Activated T-cell treated with anti-CD3 and anti-CD28 coated beads, Interleukin-2, amount 50 U/mL, for 72 hours (primary cell): Measurements from ENCODE around the gene COG4. TPM values are rescaled to one million over a fixed set of nuclear protein-coding genes. Genes with fewer than 3 reads are reported as not detected.
A peak's percentile ranks its signal among the peaks of the same experiment; 100 is the strongest.

ENCODE experiments used
- ATAC-seq, 2 donors: fragments of 150-1000 bp; cut with Tn5 transposase; replicated peaks in 1 of 2; 2 replicates each; pipeline ENCODE4 v1.10.0; 2021; ENCODE audit warnings: moderate library complexity in 2 of 2, mild to moderate bottlenecking in 1 of 2
- DNase-seq, 2 donors: peaks; one replicate each; pipeline ENCODE4 v3.0.0; 2021 to 2022; ENCODE audit warnings: mixed read lengths in 1 of 2
- H3K27ac Mint-ChIP-seq: one replicate; pipeline ENCODE4 v1.8.0; 2022; ENCODE audit warnings: mild to moderate bottlenecking, moderate library complexity, mixed read lengths
- H3K27me3 Mint-ChIP-seq: one replicate; pipeline ENCODE4 v1.8.0; 2022; ENCODE audit warnings: low read depth, mixed read lengths
- H3K36me3 Mint-ChIP-seq, 2 donors: one replicate each; pipeline ENCODE4 v1.8.0; 2022; ENCODE audit warnings: mixed read lengths in 2 of 2, mild to moderate bottlenecking in 1 of 2; ENCODE audit not compliant: insufficient read depth in 2 of 2
- H3K4me1 Mint-ChIP-seq: one replicate; pipeline ENCODE4 v1.8.0; 2022; ENCODE audit warnings: low read depth, mixed read lengths
- H3K4me3 Mint-ChIP-seq, 2 donors: one replicate each; pipeline ENCODE4 v1.8.0; 2022; ENCODE audit warnings: mild to moderate bottlenecking in 2 of 2, mixed read lengths in 2 of 2, moderate library complexity in 2 of 2
- H3K9me3 Mint-ChIP-seq, 2 donors: one replicate each; pipeline ENCODE4 v1.8.0; 2022; ENCODE audit warnings: mixed read lengths in 2 of 2
- total RNA-seq, 2 donors: library from RNA; stranded (reverse); gene quantifications; one replicate each; pipeline ENCODE4 v1.2.3, GENCODE V29; 2022

Gene COG4
- total RNA-seq, 2 donors from 2014 or later = 30.2 to 53.4 TPM

GRCh38 chr16:70484867-70485266 is 38.5 kb downstream of the COG4 start:
- Mint-ChIP-seq H3K27me3 (no peaks in the 10 kb centered on the region), H3K4me1 (peaks cover 5% of the 10 kb centered on the region), H3K36me3 (peaks cover 0 to 3% of the 10 kb centered on the region in 2 donors), H3K27ac (no peak overlapping the region), H3K4me3 (no peak overlapping the region), H3K9me3 (no peaks in the 10 kb centered on the region)
- no peak for DNase-seq
- ATAC-seq = no peak

- ATAC-seq = no peak
- H3K36me3 Mint-ChIP-seq = peaks cover 0 to 3% of the 10 kb centered on the region in 2 donors
- no peak overlapping the region for H3K4me3 Mint-ChIP-seq
- H3K27ac Mint-ChIP-seq = no peak overlapping the region
- peaks cover 12% of the 10 kb centered on the region for H3K4me1 Mint-ChIP-seq
- DNase-seq = no peak
- no peaks in the 10 kb centered on the region for H3K27me3 Mint-ChIP-seq
- no peaks in the 10 kb centered on the region for H3K9me3 Mint-ChIP-seq
Measured at GRCh38 chr16:70483426-70483825, 39.9 kb downstream of the COG4 start.

- Mint-ChIP-seq H3K27me3 (no peaks in the 10 kb centered on the region), H3K27ac (no peak overlapping the region), H3K4me1 (peaks cover 20% of the 10 kb centered on the region), H3K9me3 (no peaks in the 10 kb centered on the region), H3K36me3 (peaks cover 0 to 6% of the 10 kb centered on the region in 2 donors), H3K4me3 (no peak overlapping the region)
- no peak for DNase-seq
- no peak for ATAC-seq
Measured at GRCh38 chr16:70482624-70483023, 40.7 kb downstream of the COG4 start.

DNA sequence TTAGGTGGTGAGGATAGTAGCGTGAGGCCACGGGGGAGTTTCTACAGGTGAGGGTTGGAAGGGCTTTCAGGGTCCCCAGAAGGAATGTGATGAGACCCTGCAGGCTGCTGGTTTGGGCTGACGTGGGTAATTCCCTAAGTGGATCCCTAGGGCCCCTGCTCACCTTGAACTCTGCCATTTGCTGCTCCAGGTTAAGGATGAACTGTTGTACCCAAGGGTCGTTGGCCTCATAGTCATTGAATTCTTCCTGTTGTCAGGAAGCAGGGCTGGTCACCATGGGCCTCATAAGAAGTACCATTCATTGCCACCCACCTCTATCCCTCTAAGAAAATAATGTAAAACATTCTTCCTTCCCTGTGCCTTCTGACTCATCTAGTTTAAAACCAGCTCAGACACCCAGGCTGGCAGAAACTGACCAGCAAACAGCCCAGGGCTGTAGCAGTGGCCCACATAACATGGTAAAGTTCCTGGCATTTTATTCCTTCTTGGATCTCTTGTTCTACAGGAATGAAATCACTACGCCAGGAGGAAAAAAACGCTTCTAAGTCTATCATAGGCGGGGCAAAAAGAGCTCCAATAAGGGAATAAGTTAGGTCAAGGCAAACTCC is 41.3 kb downstream of the COG4 start:
- no peak for DNase-seq
- Mint-ChIP-seq H3K4me3 (no peak overlapping the region), H3K36me3 (peaks cover 0 to 6% of the 10 kb centered on the region in 2 donors), H3K4me1 (peaks cover 26% of the 10 kb centered on the region), H3K27me3 (no peaks in the 10 kb centered on the region), H3K27ac (no peak overlapping the region), H3K9me3 (no peaks in the 10 kb centered on the region)
- ATAC-seq = no peak

DNA sequence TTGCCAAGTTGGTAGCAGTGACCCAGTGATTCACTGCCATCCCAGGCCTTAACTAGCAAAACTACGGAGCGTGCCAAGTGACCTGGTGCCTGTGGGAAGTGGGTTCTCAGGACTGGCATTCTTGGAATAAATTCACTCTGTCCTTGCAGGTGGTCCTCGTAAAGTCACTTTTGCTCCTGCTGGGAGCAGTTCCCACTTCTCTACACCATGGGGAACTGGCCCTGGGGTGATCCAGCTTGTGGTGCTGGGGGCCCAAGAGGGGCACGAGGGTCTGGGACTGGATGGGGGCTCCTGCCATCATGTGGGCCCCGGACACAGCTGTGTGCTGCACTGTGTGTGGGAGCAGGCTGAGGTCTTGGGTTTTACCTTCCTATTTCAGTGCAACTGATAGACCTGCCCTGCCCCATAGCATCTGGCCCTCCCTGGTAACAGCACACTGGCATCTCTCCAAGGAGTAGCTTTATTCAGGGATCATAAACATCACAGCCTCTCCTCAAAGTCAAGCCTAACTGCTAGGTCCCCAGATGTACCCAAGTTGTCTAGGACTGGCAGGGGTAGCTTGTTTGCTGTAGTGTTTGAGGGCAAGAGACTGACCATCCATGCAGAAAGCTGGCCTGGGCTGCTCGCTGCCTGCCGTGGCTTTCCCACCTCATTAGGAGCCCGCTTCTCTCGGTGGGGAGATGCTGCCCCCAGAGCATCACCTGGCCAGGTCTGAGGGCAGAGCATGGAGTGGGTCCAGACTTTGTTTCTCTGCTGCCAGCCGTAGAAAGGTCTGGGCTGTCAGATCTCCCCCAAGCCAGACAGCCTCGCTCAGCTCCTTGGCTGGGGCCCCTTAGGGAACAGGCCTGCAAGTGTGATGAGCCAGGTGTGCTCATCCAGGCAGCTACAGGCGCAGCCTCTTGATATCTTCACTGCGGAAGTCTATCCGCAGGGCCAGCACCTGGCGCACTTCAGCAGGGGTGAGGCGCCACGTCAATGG is 42.9 kb downstream of the COG4 start:
- no peak overlapping the region for H3K27ac Mint-ChIP-seq

DNA sequence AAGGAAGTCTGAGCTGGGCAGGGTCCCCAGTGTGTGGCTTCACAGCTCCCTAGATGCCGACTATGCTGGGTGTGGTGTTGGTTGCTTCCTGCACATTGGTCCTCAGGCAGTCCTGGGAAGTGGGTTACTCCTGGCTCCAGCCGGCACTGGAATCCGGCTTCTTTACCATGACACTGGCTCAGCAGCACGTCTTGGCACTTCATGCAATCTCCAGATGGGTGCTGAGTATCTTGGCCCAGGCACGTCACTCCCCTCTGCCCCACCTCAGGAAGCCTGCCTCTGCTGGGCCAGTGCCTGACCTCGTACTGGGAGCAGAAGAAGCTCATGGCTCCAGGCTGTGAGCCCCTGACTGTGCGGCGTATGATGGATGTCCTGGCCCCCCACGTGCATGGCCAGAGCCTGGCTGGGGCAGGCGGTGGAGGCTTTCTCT is 44.4 kb downstream of the COG4 start:
- no peak overlapping the region for H3K4me3 Mint-ChIP-seq
- no peaks in the 10 kb centered on the region for H3K9me3 Mint-ChIP-seq
- H3K27ac Mint-ChIP-seq = no peak overlapping the region
- ATAC-seq = no peak
- no peak for DNase-seq
- H3K27me3 Mint-ChIP-seq = no peaks in the 10 kb centered on the region
- H3K36me3 Mint-ChIP-seq = peaks cover 0 to 3% of the 10 kb centered on the region in 2 donors
- peaks cover 42% of the 10 kb centered on the region for H3K4me1 Mint-ChIP-seq

More for the DNA sequence above, 42.9 kb downstream of the COG4 start:
- no peaks in the 10 kb centered on the region for H3K27me3 Mint-ChIP-seq
- H3K4me1 Mint-ChIP-seq = peaks cover 42% of the 10 kb centered on the region
- no peaks in the 10 kb centered on the region for H3K9me3 Mint-ChIP-seq
- ATAC-seq (no peak), DNase-seq (no peak)
- no peak overlapping the region for H3K4me3 Mint-ChIP-seq
- peaks cover 0 to 3% of the 10 kb centered on the region in 2 donors for H3K36me3 Mint-ChIP-seq

- Mint-ChIP-seq H3K4me1 (peaks cover 42% of the 10 kb centered on the region), H3K9me3 (no peaks in the 10 kb centered on the region), H3K27me3 (no peaks in the 10 kb centered on the region), H3K27ac (peak overlapping the region; percentile 24), H3K36me3 (peaks cover 0 to 3% of the 10 kb centered on the region in 2 donors), H3K4me3 (no peak overlapping the region)
- DNase-seq = no peak
- no peak for ATAC-seq
Measured at GRCh38 chr16:70478169-70478568, 45.2 kb downstream of the COG4 start.

- Mint-ChIP-seq H3K9me3 (no peaks in the 10 kb centered on the region), H3K27ac (peak overlapping the region; percentile 81), H3K36me3 (peaks cover 0 to 3% of the 10 kb centered on the region in 2 donors), H3K27me3 (no peaks in the 10 kb centered on the region), H3K4me1 (peaks cover 37% of the 10 kb centered on the region), H3K4me3 (peak overlapping the region; percentile 59 to 70)
- ATAC-seq = peak; percentile 94 to 96
- peak; percentile 55 to 67 for DNase-seq
Measured at GRCh38 chr16:70476272-70477020, 46.9 kb downstream of the COG4 start.

DNA sequence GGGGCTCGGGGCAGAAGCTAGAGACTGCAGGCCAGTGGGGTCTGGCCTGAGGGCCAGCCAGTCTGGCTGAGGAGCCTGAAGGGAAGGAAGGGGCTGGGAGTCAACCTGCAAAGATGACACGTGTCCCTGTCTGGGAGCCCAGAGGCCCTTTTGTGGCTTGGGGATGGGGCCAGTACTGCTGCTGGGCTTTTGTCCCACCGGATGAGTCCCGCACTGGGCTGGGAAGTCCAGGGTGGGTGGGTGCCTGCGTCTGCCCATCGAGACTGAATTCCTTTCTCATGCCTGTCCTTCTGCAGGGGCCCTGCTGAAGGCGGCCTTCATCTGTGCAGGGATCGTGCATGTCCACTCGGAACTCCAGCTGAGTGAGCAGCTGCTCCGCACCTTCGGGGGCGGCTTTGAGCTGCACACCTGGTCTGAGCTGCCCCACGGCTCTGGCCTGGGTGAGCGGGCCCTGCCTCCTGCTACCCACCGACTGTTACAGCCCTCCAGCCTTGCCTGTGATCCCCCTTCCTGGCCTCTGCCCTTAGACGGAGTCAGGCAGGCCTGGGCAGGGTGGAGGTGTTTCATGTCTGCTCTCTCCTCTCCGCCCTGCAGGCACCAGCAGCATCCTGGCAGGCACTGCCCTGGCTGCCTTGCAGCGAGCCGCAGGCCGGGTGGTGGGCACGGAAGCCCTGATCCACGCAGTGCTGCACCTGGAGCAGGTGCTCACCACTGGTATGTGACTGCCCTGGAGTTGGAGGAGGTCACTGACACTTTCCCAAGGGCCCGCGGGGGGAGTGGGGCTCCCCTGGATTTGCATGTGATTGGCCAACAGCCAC is 48.1 kb downstream of the COG4 start:
- peaks cover 37% of the 10 kb centered on the region for H3K4me1 Mint-ChIP-seq
- no peak overlapping the region for H3K4me3 Mint-ChIP-seq
- DNase-seq = no peak
- H3K27ac Mint-ChIP-seq = no peak overlapping the region
- ATAC-seq = no peak
- H3K36me3 Mint-ChIP-seq = peaks cover 0 to 3% of the 10 kb centered on the region in 2 donors
- H3K27me3 Mint-ChIP-seq = no peaks in the 10 kb centered on the region
- no peaks in the 10 kb centered on the region for H3K9me3 Mint-ChIP-seq

DNA sequence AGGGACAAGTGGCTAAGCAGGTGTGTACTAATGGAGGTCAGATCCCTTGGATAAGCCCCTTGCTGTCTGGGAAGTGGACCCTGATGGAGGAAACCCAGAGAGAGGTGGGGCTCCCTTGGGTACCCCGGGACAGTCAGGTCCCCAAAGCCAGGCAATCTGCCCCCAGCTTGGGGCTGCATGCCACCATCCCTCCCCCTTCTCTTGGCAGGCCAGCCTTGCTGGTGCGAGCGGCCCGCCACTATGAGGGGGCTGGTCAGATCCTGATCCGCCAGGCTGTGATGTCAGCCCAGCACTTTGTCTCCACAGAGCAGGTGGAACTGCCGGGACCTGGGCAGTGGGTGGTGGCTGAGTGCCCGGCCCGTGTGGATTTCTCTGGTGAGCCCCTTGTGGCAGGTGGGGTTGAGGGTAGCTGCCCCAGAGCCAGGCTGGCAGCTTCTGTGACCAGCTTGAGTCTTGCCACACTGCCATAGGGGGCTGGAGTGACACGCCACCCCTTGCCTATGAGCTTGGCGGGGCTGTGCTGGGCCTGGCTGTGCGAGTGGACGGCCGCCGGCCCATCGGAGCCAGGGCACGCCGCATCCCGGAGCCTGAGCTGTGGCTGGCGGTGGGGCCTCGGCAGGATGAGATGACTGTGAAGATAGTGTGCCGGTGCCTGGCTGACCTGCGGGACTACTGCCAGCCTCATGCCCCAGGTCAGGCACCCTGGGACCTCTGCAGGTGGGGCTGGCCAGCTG is 48.9 kb downstream of the COG4 start:
- DNase-seq (no peak), ATAC-seq (no peak)
- Mint-ChIP-seq H3K27ac (no peak overlapping the region), H3K4me1 (peaks cover 37% of the 10 kb centered on the region), H3K9me3 (no peaks in the 10 kb centered on the region), H3K4me3 (no peak overlapping the region), H3K36me3 (peaks cover 0 to 3% of the 10 kb centered on the region in 2 donors), H3K27me3 (no peaks in the 10 kb centered on the region)

DNA sequence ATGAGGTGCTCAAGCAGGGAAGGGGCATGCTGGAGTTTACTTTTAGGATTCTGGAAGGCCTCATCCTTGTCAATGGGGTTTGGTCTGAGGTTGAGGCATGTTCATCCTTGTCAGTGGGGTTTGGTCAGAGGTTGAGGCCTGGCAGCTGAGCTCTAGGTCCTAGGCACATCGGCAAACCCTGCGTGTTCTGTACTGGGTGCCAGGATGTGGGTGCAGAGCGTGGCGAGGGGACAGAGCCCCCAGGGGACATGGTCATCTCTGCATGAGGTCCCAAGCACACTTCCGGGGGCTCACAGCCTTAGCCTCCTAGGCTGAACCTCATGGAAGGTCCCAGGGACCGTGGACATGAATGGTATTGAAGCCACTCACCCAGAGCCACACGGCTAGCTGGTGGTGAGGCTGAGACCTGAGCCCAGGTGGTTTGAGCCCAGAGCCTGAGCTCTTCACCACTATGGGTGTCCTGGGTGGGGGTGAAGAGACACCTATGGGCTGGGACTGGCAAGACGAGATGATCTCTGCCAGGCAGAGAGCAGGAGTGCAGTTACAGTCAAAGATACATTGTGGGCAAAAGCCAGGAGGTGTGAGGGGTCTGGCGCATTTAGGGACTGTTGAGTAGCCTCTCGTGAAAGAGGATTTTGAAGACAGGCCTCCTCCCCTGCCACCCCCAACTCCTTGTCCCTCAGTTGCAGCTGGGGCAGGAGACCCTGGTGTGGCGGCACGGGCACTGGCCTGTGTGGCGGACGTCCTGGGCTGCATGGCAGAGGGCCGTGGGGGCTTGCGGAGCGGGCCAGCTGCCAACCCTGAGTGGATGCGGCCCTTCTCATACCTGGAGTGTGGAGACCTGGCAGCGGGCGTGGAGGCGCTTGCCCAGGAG is 49.7 kb downstream of the COG4 start:
- ATAC-seq = no peak
- H3K4me3 Mint-ChIP-seq = no peak overlapping the region
- H3K27me3 Mint-ChIP-seq = no peaks in the 10 kb centered on the region
- no peak overlapping the region for H3K27ac Mint-ChIP-seq
- H3K4me1 Mint-ChIP-seq = peaks cover 33% of the 10 kb centered on the region
- H3K36me3 Mint-ChIP-seq = peaks cover 0 to 3% of the 10 kb centered on the region in 2 donors
- no peaks in the 10 kb centered on the region for H3K9me3 Mint-ChIP-seq
- no peak for DNase-seq
